ENCODE data around the gene NPPA. TPM values are rescaled to one million over a fixed set of nuclear protein-coding genes. Genes with fewer than 3 reads are reported as not detected.
"Not testable (repeated sequence)": the region's sequence is repeated elsewhere in the genome, so short reads cannot be mapped to it uniquely, and the experiment has no call there.

NPPA gene
- total RNA-seq, 1 donor from 2014 or later, result 1,100 TPM

DNA sequence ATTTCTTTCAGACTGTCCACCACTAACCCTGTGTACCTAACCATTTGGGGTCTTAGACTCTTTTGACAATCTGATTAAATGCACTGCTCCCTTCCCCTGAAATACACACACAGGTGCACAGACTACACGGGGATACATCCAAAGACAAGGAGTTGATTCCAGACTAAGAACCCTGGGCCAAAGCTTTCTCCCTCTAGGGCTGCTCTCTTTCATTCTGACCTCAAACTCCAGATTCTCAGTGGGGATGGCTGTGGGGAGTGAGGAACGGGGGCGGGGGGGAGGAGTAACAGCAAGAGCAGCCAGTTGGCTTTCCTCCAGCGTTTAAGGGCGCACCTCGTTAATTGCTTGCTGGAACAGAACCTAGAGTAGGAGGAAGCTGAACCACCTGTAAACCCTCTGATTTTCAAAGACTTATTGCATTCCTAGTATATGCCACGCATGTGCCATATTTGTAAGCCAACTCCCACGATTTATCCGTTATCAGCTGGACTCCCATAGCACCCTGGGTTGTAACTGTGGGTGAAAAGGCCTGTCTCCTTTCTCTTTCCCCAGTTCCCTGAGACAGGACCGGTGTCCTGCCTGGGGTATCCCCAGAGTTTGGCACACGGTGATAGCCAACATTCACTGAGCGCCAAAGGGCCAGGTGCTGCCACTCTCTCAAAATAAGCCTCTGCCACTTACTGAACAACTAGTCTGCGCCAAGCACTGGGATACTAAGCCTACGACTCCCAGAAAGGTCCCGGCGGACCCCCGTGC is 42.7 kb downstream of the NPPA start:
- peaks cover 89% of the 10 kb centered on the region for H3K4me1 ChIP-seq

DNA sequence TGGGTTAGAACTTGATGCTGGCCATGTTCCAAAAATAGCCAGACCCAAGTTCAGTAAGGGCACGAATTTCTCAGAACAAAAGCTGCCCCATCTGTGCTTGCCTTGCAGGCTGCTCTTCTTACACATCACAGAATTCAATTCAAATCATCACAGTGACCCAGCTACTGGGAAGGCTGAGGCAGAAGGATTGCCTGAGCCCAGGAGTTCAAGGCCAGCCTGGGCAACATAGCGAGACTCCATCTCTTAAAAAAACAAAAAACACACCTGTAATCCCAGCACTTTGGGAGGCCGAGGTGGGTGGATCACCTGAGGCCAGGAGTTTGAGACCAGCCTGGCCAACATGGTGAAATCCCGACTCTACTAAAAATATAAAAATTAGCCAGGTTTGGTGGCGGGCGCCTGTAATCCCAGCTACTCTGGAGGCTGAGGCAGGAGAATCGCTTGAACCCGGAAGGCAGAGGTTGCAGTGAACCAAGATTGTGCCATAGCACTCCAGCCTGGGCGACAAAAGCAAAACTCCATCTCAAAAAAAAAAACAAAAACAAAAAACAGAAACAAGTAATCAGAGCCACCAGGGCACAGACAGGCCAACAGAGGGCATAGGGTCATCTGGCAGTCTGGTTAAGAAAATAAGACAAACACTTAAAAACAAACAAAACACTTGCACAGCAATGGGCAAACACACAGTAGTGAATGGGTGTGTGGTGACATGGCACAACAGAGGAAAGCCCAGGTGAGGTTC is 43.5 kb downstream of the NPPA start:
- DNase-seq; H3K27me3 ChIP-seq (ENCODE audit: low read depth); H3K9me3 ChIP-seq (replicated peaks); intact Hi-C loops (cut with micrococcal nuclease): not testable (repeated sequence)
- Histone ChIP-seq H3K36me3 (peaks cover 30% of the 10 kb centered on the region), H3K4me3 (peak overlapping the region; percentile 80), H3K27ac (replicated peaks) (peak overlapping the region; percentile 98), H3K4me1 (peaks cover 89% of the 10 kb centered on the region)

More for the DNA sequence above, 42.7 kb downstream of the NPPA start:
- TF ChIP-seq, protein P1, sequence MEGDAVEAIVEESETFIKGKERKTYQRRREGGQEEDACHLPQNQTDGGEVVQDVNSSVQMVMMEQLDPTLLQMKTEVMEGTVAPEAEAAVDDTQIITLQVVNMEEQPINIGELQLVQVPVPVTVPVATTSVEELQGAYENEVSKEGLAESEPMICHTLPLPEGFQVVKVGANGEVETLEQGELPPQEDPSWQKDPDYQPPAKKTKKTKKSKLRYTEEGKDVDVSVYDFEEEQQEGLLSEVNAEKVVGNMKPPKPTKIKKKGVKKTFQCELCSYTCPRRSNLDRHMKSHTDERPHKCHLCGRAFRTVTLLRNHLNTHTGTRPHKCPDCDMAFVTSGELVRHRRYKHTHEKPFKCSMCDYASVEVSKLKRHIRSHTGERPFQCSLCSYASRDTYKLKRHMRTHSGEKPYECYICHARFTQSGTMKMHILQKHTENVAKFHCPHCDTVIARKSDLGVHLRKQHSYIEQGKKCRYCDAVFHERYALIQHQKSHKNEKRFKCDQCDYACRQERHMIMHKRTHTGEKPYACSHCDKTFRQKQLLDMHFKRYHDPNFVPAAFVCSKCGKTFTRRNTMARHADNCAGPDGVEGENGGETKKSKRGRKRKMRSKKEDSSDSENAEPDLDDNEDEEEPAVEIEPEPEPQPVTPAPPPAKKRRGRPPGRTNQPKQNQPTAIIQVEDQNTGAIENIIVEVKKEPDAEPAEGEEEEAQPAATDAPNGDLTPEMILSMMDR (IDR thresholded peaks at IDR 0.05; ENCODE audit: borderline replicate concordance), result no peak
- peak; percentile 68 for DNase-seq
- intact Hi-C loops (cut with micrococcal nuclease), result no loop called here
- Histone ChIP-seq H3K27ac (replicated peaks) (peak overlapping the region; percentile 98), H3K27me3 (ENCODE audit: low read depth) (no peaks in the 10 kb centered on the region), H3K9me3 (replicated peaks) (no peaks in the 10 kb centered on the region), H3K36me3 (peaks cover 30% of the 10 kb centered on the region), H3K4me3 (peak overlapping the region; percentile 80)

DNA sequence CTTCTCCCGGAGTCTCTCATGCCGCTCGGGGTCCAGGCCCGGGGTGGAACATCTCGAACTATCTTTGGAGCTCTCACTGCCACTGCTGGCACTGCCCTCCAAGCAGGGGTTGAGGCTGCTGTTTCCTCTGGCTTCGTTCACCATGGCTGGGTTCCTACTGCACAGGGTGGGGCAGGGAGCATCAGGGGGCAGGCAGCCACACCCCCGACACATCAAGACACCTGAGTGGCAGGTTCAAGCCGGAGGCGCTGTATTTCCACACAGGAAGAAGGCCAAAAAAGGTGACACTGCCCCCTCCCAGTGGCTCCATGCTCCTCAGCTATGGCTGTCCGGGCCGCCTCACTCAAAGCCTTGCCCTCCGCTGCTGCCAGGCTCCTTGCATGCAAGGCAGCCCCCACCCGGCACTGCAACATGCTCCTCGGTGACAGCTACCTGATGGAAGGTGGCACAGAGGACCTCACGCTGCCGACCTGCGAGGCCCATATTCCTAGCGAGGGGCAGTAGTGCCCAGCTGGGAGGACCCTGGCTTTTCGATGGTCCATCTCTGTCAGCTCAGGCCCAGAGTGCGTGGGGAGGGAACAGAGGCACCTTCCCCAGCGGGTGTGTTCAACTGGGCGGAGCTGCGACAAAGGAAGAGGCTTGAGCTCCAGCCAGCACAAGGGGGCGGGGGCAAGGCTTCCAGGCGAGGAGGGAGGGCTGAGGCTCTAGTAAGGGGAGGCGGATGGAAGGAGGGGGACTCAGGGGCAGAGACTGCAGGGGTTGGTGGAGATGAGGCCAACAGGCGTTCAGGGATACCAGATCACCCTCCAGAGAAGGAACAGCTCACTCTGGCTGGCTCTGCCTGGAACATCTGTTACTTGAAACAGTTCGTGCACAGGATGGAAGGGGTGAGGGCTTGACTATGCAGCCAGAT is 44.4 kb downstream of the NPPA start:
- intact Hi-C loops (cut with micrococcal nuclease), result no loop called here
- H3K4me3 ChIP-seq, result peak overlapping the region; percentile 80

DNA sequence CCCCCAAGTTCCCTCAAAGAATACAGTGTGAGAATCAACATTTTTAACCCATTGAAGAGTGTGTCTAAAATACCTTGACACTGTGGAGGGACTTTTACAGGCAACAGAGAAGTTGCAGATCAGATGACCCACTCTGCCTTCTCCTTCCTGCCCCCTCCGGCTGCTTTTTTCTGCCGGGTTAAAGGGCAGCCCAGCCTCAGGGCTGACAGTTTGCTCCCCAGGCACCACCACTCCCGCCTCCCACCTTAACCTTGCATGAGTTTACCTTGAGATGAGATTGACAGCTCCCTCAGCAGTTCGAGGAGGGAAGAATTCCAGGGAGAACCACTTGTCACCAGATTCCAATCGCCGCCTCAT is 45.0 kb downstream of the NPPA start:
- Histone ChIP-seq H3K4me3 (peak overlapping the region; percentile 80), H3K27me3 (ENCODE audit: low read depth) (no peaks in the 10 kb centered on the region), H3K27ac (replicated peaks) (peak overlapping the region; percentile 98), H3K9me3 (replicated peaks) (no peaks in the 10 kb centered on the region), H3K36me3 (peaks cover 36% of the 10 kb centered on the region), H3K4me1 (peaks cover 94% of the 10 kb centered on the region)
- TF ChIP-seq, protein P1 (IDR thresholded peaks at IDR 0.05; ENCODE audit: borderline replicate concordance), result no peak
- intact Hi-C loops (cut with micrococcal nuclease), result no loop called here
- DNase-seq, result no peak

More for the DNA sequence above, 44.4 kb downstream of the NPPA start:
- DNase-seq, result peak; percentile 95
- TF ChIP-seq, protein P1 (IDR thresholded peaks at IDR 0.05; ENCODE audit: borderline replicate concordance), result no peak
- H3K27ac ChIP-seq (replicated peaks), result peak overlapping the region; percentile 98
- H3K9me3 ChIP-seq (replicated peaks), result no peaks in the 10 kb centered on the region
- no peaks in the 10 kb centered on the region for H3K27me3 ChIP-seq (ENCODE audit: low read depth)
- H3K4me1 ChIP-seq, result peaks cover 91% of the 10 kb centered on the region
- H3K36me3 ChIP-seq, result peaks cover 33% of the 10 kb centered on the region

DNA sequence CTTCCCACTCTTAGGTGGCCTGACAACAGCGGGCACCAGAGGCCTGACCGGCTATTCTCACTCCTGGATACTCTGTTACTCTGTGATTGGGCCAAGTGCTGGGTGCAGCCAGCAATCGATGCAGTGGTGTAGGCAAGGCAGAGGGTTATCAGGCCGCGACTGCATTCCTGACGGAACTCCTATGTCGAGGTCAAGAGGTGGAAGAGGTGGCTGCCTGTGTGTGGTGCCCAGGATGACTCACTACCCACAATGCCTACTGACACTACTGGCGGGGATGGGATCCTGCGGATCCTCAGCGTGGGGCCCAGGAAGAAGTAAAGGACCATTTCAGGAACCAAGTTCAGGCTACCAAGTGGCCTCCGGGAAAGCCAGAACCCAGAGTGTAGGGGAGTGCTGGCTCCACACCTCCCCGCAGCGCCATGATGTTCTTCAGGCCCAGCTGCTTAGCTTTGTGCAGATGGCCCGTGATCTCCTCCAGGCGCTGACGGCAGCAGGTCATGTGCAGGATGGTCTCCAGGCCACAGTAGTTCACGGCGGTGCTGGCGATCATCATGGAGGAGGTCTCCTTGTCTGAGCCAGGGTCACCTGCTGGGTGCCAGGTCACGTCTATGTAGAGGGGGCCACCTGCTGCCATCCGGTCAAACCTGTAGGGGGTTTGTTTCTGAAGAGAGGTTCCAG is 46.7 kb downstream of the NPPA start:
- TF ChIP-seq, protein P1 (IDR thresholded peaks at IDR 0.05; ENCODE audit: borderline replicate concordance), result no peak
- no peaks in the 10 kb centered on the region for H3K9me3 ChIP-seq (replicated peaks)
- DNase-seq, result no peak
- no peaks in the 10 kb centered on the region for H3K27me3 ChIP-seq (ENCODE audit: low read depth)
- H3K27ac ChIP-seq (replicated peaks), result peak overlapping the region; percentile 98
- peaks cover 40% of the 10 kb centered on the region for H3K36me3 ChIP-seq
- peak overlapping the region; percentile 80 for H3K4me3 ChIP-seq
- intact Hi-C loops (cut with micrococcal nuclease), result no loop called here
- peaks cover 96% of the 10 kb centered on the region for H3K4me1 ChIP-seq

All from left ventricle myocardium inferior (tissue), 1 donor.